AG04449 (cell line): ENCODE results near the gene KIF3B.

Experiments
- CTCF ChIA-PET: fragments of 350-600 bp; formaldehyde crosslinking; extraction: SDS; loops from one replicate; lab custom pipeline; 2021; ENCODE audit warnings: antibody characterized with exemption; lab: Yijun Ruan, JAX
- POLR2A ChIA-PET: fragments of 400-600, 350-600 bp; formaldehyde crosslinking; extraction: SDS; loops from one replicate; lab custom pipeline; 2020; ENCODE audit warnings: antibody characterized with exemption, inconsistent platforms; lab: Yijun Ruan, JAX
- DNase-seq: peaks from one replicate; pipeline ENCODE4 v3.0.0-alpha.2; 2010; ENCODE audit warnings: low read depth, low spot score
- H3K4me3 ChIP-seq: 2 replicates; pipeline ENCODE4 v1.5.1; 2011; ENCODE audit warnings: low read depth, mild to moderate bottlenecking, control low read depth, low read length
- TF ChIP-seq, protein P1 (sequence below): IDR thresholded peaks from one replicate; pipeline ENCODE4 v1.5.1; 2011; ENCODE audit warnings: mild to moderate bottlenecking, moderate library complexity, low read length, control low read depth, inconsistent platforms; ENCODE audit not compliant: insufficient read depth; ENCODE audit errors: missing control alignments

Gene KIF3B

DNA sequence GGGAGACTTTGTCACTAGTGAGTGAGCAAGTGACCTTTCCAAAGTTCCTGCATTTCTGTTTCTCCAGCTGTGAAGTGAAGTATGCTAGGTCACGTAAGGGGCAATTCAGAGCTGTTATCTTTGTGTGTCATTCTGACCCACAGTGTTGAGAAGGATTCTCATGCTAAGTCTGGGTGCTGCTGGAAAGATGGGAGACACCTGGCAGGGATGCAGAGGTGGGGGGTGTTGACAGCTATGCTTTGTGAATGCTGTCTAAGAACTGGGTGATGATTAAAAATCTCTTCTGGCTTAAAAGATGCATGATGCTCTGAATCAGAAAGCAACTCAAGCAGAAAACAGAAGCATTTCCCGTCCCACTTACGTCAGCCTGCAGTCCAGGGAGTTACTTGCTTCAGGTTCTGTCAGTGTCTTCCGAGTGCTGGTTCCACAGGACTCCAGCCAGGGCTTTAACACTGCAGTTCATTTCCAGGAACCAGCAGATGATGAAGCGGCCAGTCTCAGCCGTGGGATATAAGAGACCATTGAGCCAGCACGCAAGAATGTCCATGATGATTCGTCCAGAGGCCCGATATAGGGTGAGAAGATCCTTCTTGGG is 49.7 kb downstream of the KIF3B start:
- CTCF ChIA-PET: interaction anchor here (1.1 to 4.1 kb wide), 2 partner anchors 10 to 17 kb away, joined by 3 to 26 read pairs; no protein-coding TSS in a partner anchor
- POLR2A ChIA-PET: no interaction called here
- TF ChIP-seq, protein P1, sequence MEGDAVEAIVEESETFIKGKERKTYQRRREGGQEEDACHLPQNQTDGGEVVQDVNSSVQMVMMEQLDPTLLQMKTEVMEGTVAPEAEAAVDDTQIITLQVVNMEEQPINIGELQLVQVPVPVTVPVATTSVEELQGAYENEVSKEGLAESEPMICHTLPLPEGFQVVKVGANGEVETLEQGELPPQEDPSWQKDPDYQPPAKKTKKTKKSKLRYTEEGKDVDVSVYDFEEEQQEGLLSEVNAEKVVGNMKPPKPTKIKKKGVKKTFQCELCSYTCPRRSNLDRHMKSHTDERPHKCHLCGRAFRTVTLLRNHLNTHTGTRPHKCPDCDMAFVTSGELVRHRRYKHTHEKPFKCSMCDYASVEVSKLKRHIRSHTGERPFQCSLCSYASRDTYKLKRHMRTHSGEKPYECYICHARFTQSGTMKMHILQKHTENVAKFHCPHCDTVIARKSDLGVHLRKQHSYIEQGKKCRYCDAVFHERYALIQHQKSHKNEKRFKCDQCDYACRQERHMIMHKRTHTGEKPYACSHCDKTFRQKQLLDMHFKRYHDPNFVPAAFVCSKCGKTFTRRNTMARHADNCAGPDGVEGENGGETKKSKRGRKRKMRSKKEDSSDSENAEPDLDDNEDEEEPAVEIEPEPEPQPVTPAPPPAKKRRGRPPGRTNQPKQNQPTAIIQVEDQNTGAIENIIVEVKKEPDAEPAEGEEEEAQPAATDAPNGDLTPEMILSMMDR: no peak
- no peak overlapping the region for H3K4me3 ChIP-seq
- DNase-seq: peak; percentile 65

- no peak for DNase-seq
- no peak overlapping the region for H3K4me3 ChIP-seq
- POLR2A ChIA-PET: no interaction called here
- TF ChIP-seq, protein P1: no peak
- CTCF ChIA-PET: interaction anchor here (4.1 kb wide), 1 partner anchor 7 kb away, joined by 26 read pairs; no protein-coding TSS in a partner anchor
Measured at GRCh38 chr20:32329817-32330554, 52.5 kb downstream of the KIF3B start.

DNA sequence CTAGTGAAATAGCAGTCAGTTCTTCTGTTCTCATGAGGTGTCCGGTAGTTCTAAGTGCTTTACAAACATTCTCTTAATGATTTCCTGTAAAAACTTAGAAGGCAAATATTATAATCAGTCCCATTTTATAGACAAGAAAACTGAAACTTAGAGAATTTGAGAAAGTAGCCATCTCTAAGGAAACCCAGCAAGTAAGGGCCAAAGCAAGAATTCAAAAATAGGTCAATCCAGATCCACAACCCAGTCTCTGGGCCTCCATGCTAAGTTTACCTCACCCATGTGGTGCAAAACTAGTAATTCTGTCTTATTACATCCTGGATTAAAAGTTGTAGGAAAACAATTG is 53.1 kb downstream of the KIF3B start:
- CTCF ChIA-PET: no interaction called here
- TF ChIP-seq, protein P1: no peak
- H3K4me3 ChIP-seq: no peak overlapping the region
- no peak for DNase-seq
- POLR2A ChIA-PET: no interaction called here

DNA sequence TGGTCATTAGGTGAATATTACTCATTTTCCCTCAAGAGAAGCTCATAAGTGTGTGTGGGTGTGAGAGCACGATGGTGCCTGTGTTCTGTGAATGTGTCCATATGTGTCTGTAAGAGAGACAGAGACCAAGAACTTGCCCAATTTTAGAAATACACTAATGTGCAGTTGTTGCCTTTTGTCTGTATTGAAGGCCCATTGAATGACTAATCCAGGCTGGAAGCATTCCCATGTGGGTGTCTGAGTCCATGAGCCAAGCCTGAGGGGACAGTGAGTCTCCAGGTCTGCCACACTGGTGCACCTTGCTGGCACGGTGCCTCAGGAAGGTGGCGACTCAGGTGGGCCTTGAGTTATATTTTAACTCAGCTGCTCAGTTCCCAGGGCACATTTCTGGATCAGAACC is 55.2 kb downstream of the KIF3B start:
- CTCF ChIA-PET: interaction anchor here (0.5 to 1.8 kb wide), 2 partner anchors 23 to 360 kb away, joined by 4 to 5 read pairs; no protein-coding TSS in a partner anchor
- no peak for DNase-seq
- TF ChIP-seq, protein P1: no peak
- no peak overlapping the region for H3K4me3 ChIP-seq
- POLR2A ChIA-PET: no interaction called here

DNA sequence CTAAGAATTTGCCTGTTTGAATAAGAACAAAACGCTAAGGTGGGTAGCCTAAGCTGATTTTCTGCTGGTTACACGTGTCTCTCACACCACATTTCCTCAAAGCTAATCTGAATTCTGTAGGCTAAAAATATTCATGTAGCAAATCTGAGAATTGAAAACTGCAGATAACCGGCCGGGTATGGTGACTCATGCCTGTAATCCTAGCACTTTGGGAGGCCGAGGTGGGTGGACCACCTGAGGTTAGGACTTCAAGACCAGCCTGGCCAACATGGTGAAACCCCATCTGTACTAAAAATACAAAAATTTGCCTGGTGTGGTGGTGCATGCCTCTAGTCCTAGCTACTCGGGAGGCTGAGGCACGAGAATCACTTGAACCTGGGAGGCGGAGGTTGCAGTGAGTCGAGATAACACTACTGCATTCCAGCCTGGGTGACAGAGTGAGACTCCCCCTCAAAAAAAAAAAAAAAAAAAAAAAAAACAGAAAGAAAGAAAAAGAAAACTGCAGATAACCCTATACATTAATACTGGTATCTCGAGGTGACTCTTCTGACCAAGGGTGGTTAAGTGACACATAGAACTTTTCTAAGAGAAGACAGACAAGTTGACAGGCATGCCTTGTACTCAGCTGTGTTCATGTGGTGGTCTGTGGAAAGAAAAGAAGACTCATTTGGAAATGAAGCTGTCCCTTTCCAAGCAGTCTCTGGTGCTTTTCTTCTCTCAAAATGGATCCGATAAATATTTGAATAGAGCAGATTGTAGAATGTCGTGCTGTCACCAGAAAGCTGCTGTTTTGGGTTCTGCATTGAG is 55.9 kb downstream of the KIF3B start:
- no peak for DNase-seq
- ChIA-PET POLR2A (no interaction called here), CTCF (interaction anchor here (0.5 to 1.8 kb wide), 2 partner anchors 24 to 94 kb away, joined by 3 to 5 read pairs; no protein-coding TSS in a partner anchor)
- H3K4me3 ChIP-seq: no peak overlapping the region
- TF ChIP-seq, protein P1: no peak
